Liver (tissue), 9 donors: ENCODE data around the gene CNR2. TPM values are rescaled to one million over a fixed set of nuclear protein-coding genes. Genes with fewer than 3 reads are reported as not detected.

Experiments
- DNase-seq: peaks from one replicate; pipeline ENCODE4 v3.0.0-alpha.2; 2017; ENCODE audit warnings: low spot score
- H3K27ac ChIP-seq, 2 donors: one replicate each; pipeline ENCODE4 v1.7.0; 2013; ENCODE audit warnings: inconsistent platforms in 2 of 2, low read length in 2 of 2, control low read depth in 1 of 2, low read depth in 1 of 2, mild to moderate bottlenecking in 1 of 2
- H3K27me3 ChIP-seq, 4 donors: one replicate each; pipeline versions ENCODE4 v1.6.1 to v1.7.0; 2013; ENCODE audit warnings: low read length in 3 of 4, inconsistent platforms in 1 of 4, mild to moderate bottlenecking in 1 of 4, moderate library complexity in 1 of 4; ENCODE audit not compliant: control insufficient read depth in 4 of 4, insufficient read depth in 4 of 4
- H3K36me3 ChIP-seq, 4 donors: one replicate each; pipeline versions ENCODE4 v1.6.1 to v1.7.0; 2013; ENCODE audit warnings: low read length in 3 of 4, mild to moderate bottlenecking in 3 of 4, low read depth in 1 of 4, moderate library complexity in 1 of 4; ENCODE audit not compliant: control insufficient read depth in 4 of 4, insufficient read depth in 3 of 4
- H3K4me1 ChIP-seq, 4 donors: one replicate each; pipeline versions ENCODE4 v1.6.1 to v1.7.0; 2013; ENCODE audit warnings: low read length in 3 of 4, mild to moderate bottlenecking in 3 of 4, moderate library complexity in 1 of 4; ENCODE audit not compliant: control insufficient read depth in 4 of 4, insufficient read depth in 4 of 4
- H3K4me3 ChIP-seq, 3 donors: one replicate each; pipeline versions ENCODE4 v1.6.1 to v1.7.0; 2013; ENCODE audit warnings: low read length in 3 of 3, control low read depth in 1 of 3, low read depth in 1 of 3, mild to moderate bottlenecking in 1 of 3
- H3K9ac ChIP-seq, 2 donors: one replicate each; pipeline ENCODE4 v1.7.0; 2013; ENCODE audit warnings: low read length in 2 of 2, mild to moderate bottlenecking in 2 of 2, moderate library complexity in 2 of 2, control low read depth in 1 of 2, low read depth in 1 of 2
- H3K9me3 ChIP-seq, 4 donors: one replicate each; pipeline versions ENCODE4 v1.6.1 to v1.7.0; 2013; ENCODE audit warnings: low read length in 3 of 4; ENCODE audit not compliant: control insufficient read depth in 4 of 4
- EGR1 ChIP-seq, 2 donors: IDR thresholded peaks; 2 replicates each; pipeline ENCODE4 v1.6.1; 2016 to 2018; ENCODE audit warnings: antibody characterized with exemption in 2 of 2, low read depth in 2 of 2
- FOXA1 ChIP-seq: IDR thresholded peaks from 2 replicates; pipeline ENCODE4 v1.6.1; 2016; ENCODE audit warnings: antibody characterized with exemption
- FOXA2 ChIP-seq: IDR thresholded peaks from 2 replicates; pipeline ENCODE4 v1.6.1; 2016; ENCODE audit warnings: antibody characterized with exemption
- GABPA ChIP-seq, 2 donors: IDR thresholded peaks in 1 of 2; conservative IDR thresholded peaks in 1 of 2; 2 replicates each; pipeline ENCODE4 v1.6.1; 2016; ENCODE audit warnings: antibody characterized with exemption in 2 of 2, mild to moderate bottlenecking in 1 of 2, moderate library complexity in 1 of 2
- HNF4A ChIP-seq, 2 donors: conservative IDR thresholded peaks; 2 replicates each; pipeline ENCODE4 v1.6.1; 2016; ENCODE audit warnings: antibody characterized with exemption in 2 of 2, mild to moderate bottlenecking in 2 of 2
- HNF4G ChIP-seq: IDR thresholded peaks from 2 replicates; pipeline ENCODE4 v1.6.1; 2016; ENCODE audit warnings: antibody characterized with exemption
- JUND ChIP-seq, 2 donors: IDR thresholded peaks; 2 replicates each; pipeline ENCODE4 v1.6.1; 2016; ENCODE audit warnings: antibody characterized with exemption in 2 of 2
- NR2F2 ChIP-seq: IDR thresholded peaks from 2 replicates; pipeline ENCODE4 v1.6.1; 2016; ENCODE audit warnings: antibody characterized with exemption
- RAD21 ChIP-seq, 2 donors: IDR thresholded peaks; 2 replicates each; pipeline ENCODE4 v1.6.1; 2016; ENCODE audit warnings: antibody characterized with exemption in 2 of 2, mild to moderate bottlenecking in 2 of 2
- RXRA ChIP-seq, 2 donors: IDR thresholded peaks; 2 replicates each; pipeline ENCODE4 v1.6.1; 2017 to 2018; ENCODE audit warnings: antibody characterized with exemption in 2 of 2, mild to moderate bottlenecking in 1 of 2
- SP1 ChIP-seq: IDR thresholded peaks from 2 replicates; pipeline ENCODE4 v1.6.1; 2018; ENCODE audit warnings: antibody characterized with exemption, mild to moderate bottlenecking
- TAF1 ChIP-seq: conservative IDR thresholded peaks from 2 replicates; pipeline ENCODE4 v1.6.1; 2016; ENCODE audit warnings: antibody characterized with exemption, mild to moderate bottlenecking
- YY1 ChIP-seq: IDR thresholded peaks from 2 replicates; pipeline ENCODE4 v1.6.1; 2016; ENCODE audit warnings: antibody characterized with exemption, mild to moderate bottlenecking
- WGBS: extraction: QIAGEN DNeasy Blood & Tissue Kit; methylation state at CpG from one replicate; pipeline ENCODE4 v1.1.7; 2013; 5-methylcytosine and 5-hydroxymethylcytosine counted together
- polyA plus RNA-seq, 2 donors: library from polyadenylated mRNA; stranded (reverse) in 1 of 2; unstranded in 1 of 2; fragments of 200-250 nt in 1 of 2; fragments of >200 nt in 1 of 2; fragmentation: Nextera tagmentation in 1 of 2; extraction: Ambion mirVana in 1 of 2; gene quantifications; one replicate each; pipeline versions ENCODE4 v1.2.1 to v1.2.3, GENCODE V29; 2013 to 2015
- total RNA-seq, 2 donors: library from RNA; depleted of rRNA; stranded (reverse); fragments of >200 nt; gene quantifications; one replicate each; pipeline ENCODE4 v1.2.3, GENCODE V29; 2014
- TF ChIP-seq, protein P1 (sequence below): IDR thresholded peaks from 2 replicates; pipeline ENCODE4 v1.6.1; 2016; ENCODE audit warnings: antibody characterized with exemption
- TF ChIP-seq, protein P2 (sequence below): IDR thresholded peaks from 2 replicates; pipeline ENCODE4 v1.6.1; 2016; ENCODE audit warnings: antibody characterized with exemption
- donor health status: healthy.
- donor health status: healthy.
- donor health status: healthy.
- donor health status: healthy.
- donor health status: healthy.

The CNR2 gene
- total and polyA plus RNA-seq, 4 donors, result 0.03 to 0.28 (median 0.09) TPM

DNA sequence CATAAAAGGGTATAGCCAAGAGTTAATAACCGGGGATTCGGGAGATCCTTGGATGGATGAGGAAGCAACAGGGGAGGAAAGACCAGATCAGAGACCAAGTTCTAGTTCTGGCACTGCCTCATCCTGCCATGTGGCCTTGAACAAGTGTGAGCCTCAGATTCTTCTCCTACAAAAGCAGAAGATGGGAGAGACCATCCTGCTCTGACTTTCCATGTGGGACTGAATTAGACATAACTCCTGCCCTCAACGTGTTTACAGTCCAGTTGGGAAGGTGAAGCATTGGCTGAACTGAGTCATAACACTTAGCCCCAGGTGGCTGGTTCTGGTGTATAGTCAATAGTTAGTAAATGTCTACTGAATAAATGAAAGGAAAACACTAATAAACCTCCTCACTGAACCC, 12.1 kb upstream of the CNR2 start:
- Histone ChIP-seq H3K4me3 (no peak overlapping the region), H3K4me1 (peaks cover 0 to 6% (median 4%) of the 10 kb centered on the region in 4 donors), H3K9me3 (no peaks in the 10 kb centered on the region), H3K27ac (no peak overlapping the region), H3K9ac (no peak overlapping the region), H3K36me3 (no peaks in the 10 kb centered on the region), H3K27me3 (no peaks in the 10 kb centered on the region)
- 91% methylated on average over 3 of the region's 3 CpGs for WGBS
- TF ChIP-seq, protein P1, sequence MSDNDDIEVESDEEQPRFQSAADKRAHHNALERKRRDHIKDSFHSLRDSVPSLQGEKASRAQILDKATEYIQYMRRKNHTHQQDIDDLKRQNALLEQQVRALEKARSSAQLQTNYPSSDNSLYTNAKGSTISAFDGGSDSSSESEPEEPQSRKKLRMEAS, result no peak
- TF ChIP-seq EGR1 (IDR thresholded peaks at IDR 0.05; ENCODE audit: low read depth in 2 of 2) (no peak), YY1 (no peak), GABPA (IDR thresholded peaks at IDR 0.05 in 1 of 2, conservative IDR thresholded peaks at IDR 0.05 in 1 of 2) (no peak), HNF4A (conservative IDR thresholded peaks at IDR 0.05) (no peak), HNF4G (no peak)
- TF ChIP-seq, protein P2, sequence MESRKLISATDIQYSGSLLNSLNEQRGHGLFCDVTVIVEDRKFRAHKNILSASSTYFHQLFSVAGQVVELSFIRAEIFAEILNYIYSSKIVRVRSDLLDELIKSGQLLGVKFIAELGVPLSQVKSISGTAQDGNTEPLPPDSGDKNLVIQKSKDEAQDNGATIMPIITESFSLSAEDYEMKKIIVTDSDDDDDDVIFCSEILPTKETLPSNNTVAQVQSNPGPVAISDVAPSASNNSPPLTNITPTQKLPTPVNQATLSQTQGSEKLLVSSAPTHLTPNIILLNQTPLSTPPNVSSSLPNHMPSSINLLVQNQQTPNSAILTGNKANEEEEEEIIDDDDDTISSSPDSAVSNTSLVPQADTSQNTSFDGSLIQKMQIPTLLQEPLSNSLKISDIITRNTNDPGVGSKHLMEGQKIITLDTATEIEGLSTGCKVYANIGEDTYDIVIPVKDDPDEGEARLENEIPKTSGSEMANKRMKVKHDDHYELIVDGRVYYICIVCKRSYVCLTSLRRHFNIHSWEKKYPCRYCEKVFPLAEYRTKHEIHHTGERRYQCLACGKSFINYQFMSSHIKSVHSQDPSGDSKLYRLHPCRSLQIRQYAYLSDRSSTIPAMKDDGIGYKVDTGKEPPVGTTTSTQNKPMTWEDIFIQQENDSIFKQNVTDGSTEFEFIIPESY, result no peak
- DNase-seq, result no peak

DNA sequence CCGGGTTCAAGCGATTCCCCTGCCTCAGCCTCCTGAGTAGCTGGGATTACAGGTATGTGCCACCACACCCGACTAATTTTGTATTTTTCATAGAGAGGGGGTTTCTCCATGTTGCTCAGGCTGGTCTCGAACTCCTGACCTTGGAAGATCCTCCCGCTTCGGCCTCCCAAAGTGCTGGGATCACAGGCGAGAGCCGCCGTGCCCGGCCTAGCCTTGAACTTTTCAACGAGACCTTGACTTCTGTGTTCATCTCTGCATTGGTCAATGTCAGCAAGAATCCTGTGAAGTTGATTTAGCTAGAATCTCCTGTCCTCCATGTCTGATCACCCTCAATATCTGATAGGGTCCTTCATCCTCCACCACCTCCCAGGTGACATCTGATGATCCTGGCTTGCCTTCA, 11.4 kb upstream of the CNR2 start:
- DNase-seq, result no peak
- Histone ChIP-seq H3K9ac (no peak overlapping the region), H3K27ac (no peak overlapping the region), H3K4me1 (peaks cover 1 to 13% (median 7%) of the 10 kb centered on the region in 4 donors), H3K36me3 (no peaks in the 10 kb centered on the region), H3K9me3 (no peaks in the 10 kb centered on the region), H3K4me3 (no peak overlapping the region), H3K27me3 (no peaks in the 10 kb centered on the region)
- TF ChIP-seq SP1 (no peak), RXRA (IDR thresholded peaks at IDR 0.05) (no peak), YY1 (no peak), HNF4A (conservative IDR thresholded peaks at IDR 0.05) (no peak), JUND (IDR thresholded peaks at IDR 0.05) (no peak)
- 93% methylated on average over 11 of the region's 11 CpGs for WGBS

DNA sequence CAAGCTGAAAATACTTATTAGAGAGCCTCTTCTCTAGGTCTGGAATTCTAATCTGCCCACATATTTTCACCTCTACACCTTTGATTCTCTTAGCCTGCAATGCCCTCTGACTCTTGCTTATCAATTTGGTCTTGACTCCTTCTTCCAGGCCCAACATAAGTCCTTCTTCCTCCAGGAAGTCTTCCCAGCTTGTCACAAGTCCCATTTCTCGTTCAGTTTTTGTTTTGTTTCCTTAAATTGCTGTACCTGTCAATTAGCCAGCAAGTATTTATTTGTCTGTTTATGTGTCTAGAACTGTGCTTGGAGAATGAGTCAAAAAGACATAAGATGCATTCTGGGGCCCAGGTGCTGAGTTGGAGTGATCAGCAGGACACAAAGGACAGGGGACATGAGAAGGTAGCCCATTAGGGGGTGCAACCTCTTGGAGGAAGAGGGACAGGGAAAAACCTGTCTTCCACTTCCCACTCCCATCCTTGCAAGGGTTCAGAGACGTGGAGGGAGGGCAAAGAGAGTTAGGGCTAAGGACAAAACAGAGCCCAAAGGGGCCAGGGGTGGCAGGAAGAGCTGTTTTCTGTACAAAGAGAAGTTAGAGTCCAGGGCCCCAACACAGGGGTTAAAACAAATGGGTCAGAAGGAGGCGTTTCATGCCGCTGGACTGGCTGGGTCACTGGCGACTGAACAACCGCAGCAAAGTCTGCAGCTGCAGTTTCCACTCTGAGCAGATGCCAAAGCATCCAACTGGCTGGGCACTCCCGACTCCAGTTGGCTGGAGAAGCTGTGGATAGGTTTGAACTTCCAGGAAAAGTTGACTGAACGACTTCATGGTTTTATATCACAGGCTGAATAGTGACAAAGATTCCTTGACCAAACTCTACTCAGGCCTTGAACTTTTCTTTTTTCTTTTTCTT, 10.7 kb upstream of the CNR2 start:
- DNase-seq, result no peak
- 47% methylated on average over 8 of the region's 8 CpGs for WGBS
- H3K9ac ChIP-seq, result no peak overlapping the region

More for the DNA sequence above, 10.7 kb upstream of the CNR2 start:
- Histone ChIP-seq H3K27ac (no peak overlapping the region), H3K36me3 (no peaks in the 10 kb centered on the region), H3K4me1 (peaks cover 1 to 13% (median 8%) of the 10 kb centered on the region in 4 donors), H3K4me3 (no peak overlapping the region), H3K27me3 (no peaks in the 10 kb centered on the region), H3K9me3 (no peaks in the 10 kb centered on the region)
- TF ChIP-seq HNF4G (no peak), SP1 (no peak), NR2F2 (no peak), GABPA (IDR thresholded peaks at IDR 0.05 in 1 of 2, conservative IDR thresholded peaks at IDR 0.05 in 1 of 2) (no peak), FOXA2 (no peak), TAF1 (no peak), FOXA1 (no peak), JUND (IDR thresholded peaks at IDR 0.05) (no peak), RAD21 (IDR thresholded peaks at IDR 0.05) (no peak)
- TF ChIP-seq, protein P1, result no peak
- TF ChIP-seq, protein P2, result no peak
